A549 (cell line): ENCODE results near the gene CCNQ. TPM values are rescaled to one million over a fixed set of nuclear protein-coding genes. Genes with fewer than 3 reads are reported as not detected.
A peak's percentile ranks its signal among the peaks of the same experiment; 100 is the strongest.

Experiments
- ATAC-seq, 2 experiments: fragments of 200-7000 bp in 1 of 2; fragments of >200 bp in 1 of 2; cut with Nextera tagmentation in 1 of 2; cut with Tn5 transposase in 1 of 2; 3 replicates each; pipeline versions ENCODE4 v1.8.0 to v1.9.1; 2018 to 2020; ENCODE audit warnings: mild to moderate bottlenecking in 1 of 2, moderate library complexity in 1 of 2
- CTCF ChIA-PET: fragments of 300-600 bp; sonication (Branson Sonifier 250); formaldehyde crosslinking; extraction: SDS; loops from one replicate; lab custom pipeline; 2021; ENCODE audit warnings: antibody characterized with exemption, inconsistent platforms; lab: Yijun Ruan, JAX
- POLR2A ChIA-PET: fragments of 350-600 bp; formaldehyde crosslinking; extraction: SDS; loops from one replicate; lab custom pipeline; 2021; ENCODE audit warnings: antibody characterized with exemption, inconsistent platforms; lab: Yijun Ruan, JAX
- DNase-seq, 2 experiments: peaks; one replicate each; pipeline versions ENCODE4 v3.0.0 to v3.0.0-alpha.2; 2011 to 2016; ENCODE audit warnings: low read depth in 1 of 2, low spot score in 1 of 2
- FAIRE-seq: peaks from 2 replicates; lab custom pipeline; 2011; peaks lifted over from hg19 to GRCh38; lab: Jason Lieb, UNC
- H3K27ac ChIP-seq, 2 experiments: fragments of >200 bp; sonication (Bioruptor Twin); formaldehyde crosslinking; 3 replicates each; pipeline ENCODE4 v1.5.1; 2016 to 2017
- H3K4me1 ChIP-seq: fragments of >200 bp; sonication (Bioruptor Twin); formaldehyde crosslinking; 3 replicates; pipeline ENCODE4 v1.6.1; 2016
- H3K4me2 ChIP-seq: fragments of >200 bp; sonication (Bioruptor Twin); formaldehyde crosslinking; 3 replicates; pipeline ENCODE4 v1.6.1; 2016
- H3K4me3 ChIP-seq: fragments of >200 bp; sonication (Bioruptor Twin); formaldehyde crosslinking; 3 replicates; pipeline ENCODE4 v1.5.1; 2016
- H3K9me3 ChIP-seq: fragments of >200 bp; sonication (Bioruptor Twin); formaldehyde crosslinking; 3 replicates; pipeline ENCODE4 v1.6.1; 2016
- BCL3 ChIP-seq: fragments of >200 bp; sonication (Bioruptor Twin); formaldehyde crosslinking; IDR thresholded peaks from 3 replicates; pipeline ENCODE4 v1.6.1; 2016
- CBX2 ChIP-seq: fragments of 200-600 bp; sonication (generic); IDR thresholded peaks from 2 replicates; pipeline ENCODE4 v1.6.1; 2016; ENCODE audit warnings: low read depth, mild to moderate bottlenecking, borderline replicate concordance
- CHD2 ChIP-seq: fragments of 150-350 bp; IDR thresholded peaks from 2 replicates; pipeline ENCODE4 v1.6.1; 2014; ENCODE audit warnings: low read length; ENCODE audit not compliant: partially characterized antibody
- E2F6 ChIP-seq: IDR thresholded peaks from 2 replicates; pipeline ENCODE4 v1.6.1; 2012; ENCODE audit warnings: low read depth, borderline replicate concordance
- EP300 ChIP-seq, 2 experiments: fragments of >200 bp; sonication (Bioruptor Twin); formaldehyde crosslinking; IDR thresholded peaks; 2 replicates in 1 of 2; 3 replicates in 1 of 2; pipeline ENCODE4 v1.6.1; 2016 to 2017
- FOSL2 ChIP-seq, 2 experiments: fragments of 450-650 bp in 1 of 2; fragments of >200 bp in 1 of 2; sonication (Bioruptor Twin) in 1 of 2; formaldehyde crosslinking; IDR thresholded peaks; 2 replicates each; pipeline versions ENCODE4 v1.5.0 to v1.6.1; 2016 to 2020; ENCODE audit warnings: mild to moderate bottlenecking in 1 of 2, moderate library complexity in 1 of 2
- HMGXB4 ChIP-seq: fragments of 250-450 bp; sonication (Bioruptor Pico); IDR thresholded peaks from 2 replicates; pipeline ENCODE4 v1.5.0; 2021; ENCODE audit warnings: mild to moderate bottlenecking, moderate library complexity, borderline replicate concordance
- JUNB ChIP-seq: fragments of >200 bp; sonication (Bioruptor Twin); formaldehyde crosslinking; IDR thresholded peaks from 2 replicates; pipeline ENCODE4 v1.6.1; 2016
- KDM1A ChIP-seq: fragments of 200-600 bp; sonication (generic); IDR thresholded peaks from 2 replicates; pipeline ENCODE4 v1.6.1; 2016; ENCODE audit warnings: low read depth, mild to moderate bottlenecking
- MAZ ChIP-seq: fragments of 150-350 bp; IDR thresholded peaks from 2 replicates; pipeline ENCODE4 v1.6.1; 2014; ENCODE audit warnings: antibody characterized with exemption, low read depth, low read length, borderline replicate concordance
- MYC ChIP-seq: IDR thresholded peaks from 2 replicates; pipeline ENCODE4 v1.6.1; 2012; ENCODE audit warnings: mild to moderate bottlenecking, inconsistent platforms, low read length, improper control_type of control experiment, borderline replicate concordance
- NFE2L2 ChIP-seq: fragments of 150-350 bp; conservative IDR thresholded peaks from 2 replicates; pipeline ENCODE4 v1.6.1; 2014; ENCODE audit warnings: low read length
- RFX5 ChIP-seq: fragments of 450-650 bp; IDR thresholded peaks from 2 replicates; pipeline ENCODE4 v1.7.1; 2014; ENCODE audit warnings: antibody characterized with exemption, mild to moderate bottlenecking, moderate library complexity
- SMC3 ChIP-seq: fragments of >200 bp; sonication (Bioruptor Twin); formaldehyde crosslinking; IDR thresholded peaks from 3 replicates; pipeline ENCODE4 v1.6.1; 2018; ENCODE audit warnings: inconsistent platforms
- ZC3H11A ChIP-seq: fragments of 450-650 bp; IDR thresholded peaks from 2 replicates; pipeline ENCODE4 v1.6.1; 2014; ENCODE audit warnings: antibody characterized with exemption, mild to moderate bottlenecking
- ZFP36 ChIP-seq: fragments of 450-650 bp; IDR thresholded peaks from 2 replicates; pipeline ENCODE4 v1.6.1; 2014; ENCODE audit warnings: borderline replicate concordance; ENCODE audit not compliant: partially characterized antibody
- ZNF302 ChIP-seq: fragments of 250-450 bp; sonication (Bioruptor Pico); IDR thresholded peaks from 2 replicates; pipeline ENCODE4 v1.9.0; 2021; ENCODE audit warnings: inconsistent platforms, mild to moderate bottlenecking, moderate library complexity
- WGBS: methylation state at CpG from one replicate; pipeline ENCODE4 v1.1.6; 2017; ENCODE audit errors: missing lambda C conversion rate; 5-methylcytosine and 5-hydroxymethylcytosine counted together
- polyA plus RNA-seq, 4 experiments: library from polyadenylated mRNA; depleted of rRNA in 3 of 4; stranded (reverse); fragments of >200 nt; fragmentation: RNase III in 1 of 4; extraction: RNeasy Plus Mini Kit Qiagen cat#74134 plus additional on column Dnase treatment in 1 of 4; gene quantifications; 2 replicates in 3 of 4; 3 replicates in 1 of 4; pipeline ENCODE4 v1.2.3, GENCODE V29; 2011 to 2017
- TF ChIP-seq, protein P1 (sequence below): fragments of 200-600 bp; sonication (generic); IDR thresholded peaks from 2 replicates; pipeline ENCODE4 v1.6.1; 2016; ENCODE audit warnings: antibody characterized with exemption, mild to moderate bottlenecking, moderate library complexity
- TF ChIP-seq, protein P2 (sequence below): fragments of >200 bp; sonication (Bioruptor Twin); formaldehyde crosslinking; IDR thresholded peaks from 2 replicates; pipeline ENCODE4 v1.6.1; 2016
- TF ChIP-seq, protein P3 (sequence below): IDR thresholded peaks from 2 replicates; pipeline ENCODE4 v1.6.1; 2012
- TF ChIP-seq, protein P4 (sequence below): fragments of >200 bp; sonication (Bioruptor Twin); formaldehyde crosslinking; IDR thresholded peaks from 3 replicates; pipeline ENCODE4 v1.5.1; 2016

CCNQ gene
- polyA plus RNA-seq, 2 of the 4 experiments (the other 2 are of a cell fraction), result 25.6 to 32.0 TPM

- TF ChIP-seq, protein P1, sequence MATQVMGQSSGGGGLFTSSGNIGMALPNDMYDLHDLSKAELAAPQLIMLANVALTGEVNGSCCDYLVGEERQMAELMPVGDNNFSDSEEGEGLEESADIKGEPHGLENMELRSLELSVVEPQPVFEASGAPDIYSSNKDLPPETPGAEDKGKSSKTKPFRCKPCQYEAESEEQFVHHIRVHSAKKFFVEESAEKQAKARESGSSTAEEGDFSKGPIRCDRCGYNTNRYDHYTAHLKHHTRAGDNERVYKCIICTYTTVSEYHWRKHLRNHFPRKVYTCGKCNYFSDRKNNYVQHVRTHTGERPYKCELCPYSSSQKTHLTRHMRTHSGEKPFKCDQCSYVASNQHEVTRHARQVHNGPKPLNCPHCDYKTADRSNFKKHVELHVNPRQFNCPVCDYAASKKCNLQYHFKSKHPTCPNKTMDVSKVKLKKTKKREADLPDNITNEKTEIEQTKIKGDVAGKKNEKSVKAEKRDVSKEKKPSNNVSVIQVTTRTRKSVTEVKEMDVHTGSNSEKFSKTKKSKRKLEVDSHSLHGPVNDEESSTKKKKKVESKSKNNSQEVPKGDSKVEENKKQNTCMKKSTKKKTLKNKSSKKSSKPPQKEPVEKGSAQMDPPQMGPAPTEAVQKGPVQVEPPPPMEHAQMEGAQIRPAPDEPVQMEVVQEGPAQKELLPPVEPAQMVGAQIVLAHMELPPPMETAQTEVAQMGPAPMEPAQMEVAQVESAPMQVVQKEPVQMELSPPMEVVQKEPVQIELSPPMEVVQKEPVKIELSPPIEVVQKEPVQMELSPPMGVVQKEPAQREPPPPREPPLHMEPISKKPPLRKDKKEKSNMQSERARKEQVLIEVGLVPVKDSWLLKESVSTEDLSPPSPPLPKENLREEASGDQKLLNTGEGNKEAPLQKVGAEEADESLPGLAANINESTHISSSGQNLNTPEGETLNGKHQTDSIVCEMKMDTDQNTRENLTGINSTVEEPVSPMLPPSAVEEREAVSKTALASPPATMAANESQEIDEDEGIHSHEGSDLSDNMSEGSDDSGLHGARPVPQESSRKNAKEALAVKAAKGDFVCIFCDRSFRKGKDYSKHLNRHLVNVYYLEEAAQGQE, result no peak
- TF ChIP-seq HMGXB4 (CRISPR knock-in tag) (no peak), E2F6 (peak; percentile 81), ZC3H11A (no peak), ZNF302 (no peak)
- TF ChIP-seq, protein P2, sequence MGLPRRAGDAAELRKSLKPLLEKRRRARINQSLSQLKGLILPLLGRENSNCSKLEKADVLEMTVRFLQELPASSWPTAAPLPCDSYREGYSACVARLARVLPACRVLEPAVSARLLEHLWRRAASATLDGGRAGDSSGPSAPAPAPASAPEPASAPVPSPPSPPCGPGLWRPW, result no peak
- TF ChIP-seq, protein P3, sequence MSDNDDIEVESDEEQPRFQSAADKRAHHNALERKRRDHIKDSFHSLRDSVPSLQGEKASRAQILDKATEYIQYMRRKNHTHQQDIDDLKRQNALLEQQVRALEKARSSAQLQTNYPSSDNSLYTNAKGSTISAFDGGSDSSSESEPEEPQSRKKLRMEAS, result peak; percentile 92
Observed at GRCh38 chrX:153609917-153610835, 11.2 kb upstream of the CCNQ start (continued).

DNA sequence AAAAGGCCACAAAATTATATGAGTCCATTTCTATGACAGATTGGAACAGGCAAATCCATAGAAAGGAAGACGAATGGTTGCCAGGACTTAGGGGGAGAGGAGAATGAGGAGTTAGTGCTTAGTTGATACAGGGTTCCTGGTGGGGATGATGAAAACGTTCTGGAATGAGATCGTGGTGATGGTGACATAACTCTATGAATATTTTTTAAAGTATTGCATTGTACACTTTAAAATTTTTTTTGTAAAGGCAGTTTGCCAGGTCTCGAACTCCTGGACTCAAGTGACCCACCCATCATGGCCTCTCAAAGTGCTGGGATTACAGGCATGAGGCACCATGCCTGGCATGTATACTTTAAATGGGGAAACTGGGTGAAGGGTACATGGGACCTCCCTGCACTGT lies 9.9 kb upstream of the CCNQ start:
- no peak for ATAC-seq
- ChIA-PET POLR2A (interaction anchor here (1.4 kb wide), 1 partner anchor 9 kb away, joined by 4 read pairs; no protein-coding TSS in a partner anchor), CTCF (interaction anchor here (0.6 to 2.6 kb wide), 35 partner anchors 9 to 358 kb away, joined by 3 to 45 read pairs (median 6); partner anchors contain the start of genes CCNQ, DUSP9, PLXNB3 and PNCK)
- WGBS, result 32% methylated on average over 4 of the region's 4 CpGs
- Histone ChIP-seq H3K4me1 (peaks cover 6% of the 10 kb centered on the region; the same call in 2 of the 3 replicates), H3K27ac (no peak overlapping the region), H3K9me3 (no peaks in the 10 kb centered on the region), H3K4me3 (no peak overlapping the region), H3K4me2 (no peak overlapping the region)
- no peak for DNase-seq
- FAIRE-seq, result no peak
- no peak for TF ChIP-seq MAZ
- no peak for TF ChIP-seq NFE2L2
- no peak for TF ChIP-seq CBX2
- no peak for TF ChIP-seq RFX5
- TF ChIP-seq, protein P2, result no peak
- TF ChIP-seq KDM1A, result no peak
- TF ChIP-seq, protein P4, sequence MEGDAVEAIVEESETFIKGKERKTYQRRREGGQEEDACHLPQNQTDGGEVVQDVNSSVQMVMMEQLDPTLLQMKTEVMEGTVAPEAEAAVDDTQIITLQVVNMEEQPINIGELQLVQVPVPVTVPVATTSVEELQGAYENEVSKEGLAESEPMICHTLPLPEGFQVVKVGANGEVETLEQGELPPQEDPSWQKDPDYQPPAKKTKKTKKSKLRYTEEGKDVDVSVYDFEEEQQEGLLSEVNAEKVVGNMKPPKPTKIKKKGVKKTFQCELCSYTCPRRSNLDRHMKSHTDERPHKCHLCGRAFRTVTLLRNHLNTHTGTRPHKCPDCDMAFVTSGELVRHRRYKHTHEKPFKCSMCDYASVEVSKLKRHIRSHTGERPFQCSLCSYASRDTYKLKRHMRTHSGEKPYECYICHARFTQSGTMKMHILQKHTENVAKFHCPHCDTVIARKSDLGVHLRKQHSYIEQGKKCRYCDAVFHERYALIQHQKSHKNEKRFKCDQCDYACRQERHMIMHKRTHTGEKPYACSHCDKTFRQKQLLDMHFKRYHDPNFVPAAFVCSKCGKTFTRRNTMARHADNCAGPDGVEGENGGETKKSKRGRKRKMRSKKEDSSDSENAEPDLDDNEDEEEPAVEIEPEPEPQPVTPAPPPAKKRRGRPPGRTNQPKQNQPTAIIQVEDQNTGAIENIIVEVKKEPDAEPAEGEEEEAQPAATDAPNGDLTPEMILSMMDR, result no peak
- no peak for TF ChIP-seq FOSL2 (IDR thresholded peaks at IDR 0.05)
- no peak for TF ChIP-seq FOSL2 (CRISPR knock-in tag; IDR thresholded peaks at IDR 0.05)
- no peak for TF ChIP-seq CHD2
- TF ChIP-seq ZFP36, result no peak
- TF ChIP-seq BCL3, result no peak
- TF ChIP-seq SMC3, result no peak
- no peak for TF ChIP-seq E2F6
- TF ChIP-seq EP300 (IDR thresholded peaks at IDR 0.05), result no peak
- TF ChIP-seq JUNB, result no peak
- no peak for TF ChIP-seq ZNF302
- no peak for TF ChIP-seq MYC
